Measurements from ENCODE around the gene NLRC5.

GRCh38 chr16:57112403-57113041 lies 123.2 kb downstream of the NLRC5 start:
- no peak for TF ChIP-seq EZH2phosphoT487 (IDR thresholded peaks at IDR 0.05; ENCODE audit: borderline replicate concordance, low read length)
- TF ChIP-seq CTCF (IDR thresholded peaks at IDR 0.05; ENCODE audit: low read depth, low read length, poor library complexity, severe bottlenecking), result no peak

Measured in DOHH2 (cell line).